K562 (cell line): ENCODE results near the gene ICAM1. TPM values are rescaled to one million over a fixed set of nuclear protein-coding genes. Genes with fewer than 3 reads are reported as not detected.
A peak's percentile ranks its signal among the peaks of the same experiment; 100 is the strongest.

Source experiments
- CBX3 ChIP-seq, 2 experiments: IDR thresholded peaks; 1 replicate in 1 of 2; 2 replicates in 1 of 2; pipeline ENCODE4 v1.6.1; 2012; ENCODE audit warnings: inconsistent platforms in 2 of 2, low read length in 2 of 2, borderline replicate concordance in 1 of 2, control low read depth in 1 of 2
- KAT7 ChIP-seq: sonication (generic); formaldehyde crosslinking; IDR thresholded peaks from 2 replicates; pipeline ENCODE4 v1.8.0; 2022; ENCODE audit warnings: missing genetic modification reagents, mild to moderate bottlenecking, borderline replicate concordance
- KLF1 ChIP-seq: fragments of 450-650 bp; IDR thresholded peaks from 2 replicates; pipeline ENCODE4 v1.6.1; 2016; ENCODE audit warnings: missing genetic modification characterization, missing compliant biosample characterization
- NCOA2 ChIP-seq, 2 experiments: fragments of 450-650 bp; IDR thresholded peaks; 2 replicates each; pipeline ENCODE4 v1.6.1; 2018; ENCODE audit warnings: mild to moderate bottlenecking in 2 of 2, moderate library complexity in 1 of 2; ENCODE audit not compliant: partially characterized antibody in 2 of 2
- NFIC ChIP-seq: fragments of 450-650 bp; IDR thresholded peaks from 2 replicates; pipeline ENCODE4 v1.6.1; 2017; ENCODE audit warnings: mild to moderate bottlenecking, inconsistent platforms
- NFRKB ChIP-seq: fragments of 450-650 bp; IDR thresholded peaks from 2 replicates; pipeline ENCODE4 v1.6.1; 2016; ENCODE audit warnings: low read depth
- POLR2G ChIP-seq: fragments of 200-400 bp; formaldehyde crosslinking; IDR thresholded peaks from 2 replicates; pipeline ENCODE4 v1.6.1; 2017; ENCODE audit warnings: low read depth, mild to moderate bottlenecking, antibody characterized with exemption, low read length, moderate library complexity
- PRMT5 ChIP-seq: sonication (generic); formaldehyde crosslinking; IDR thresholded peaks from 2 replicates; pipeline ENCODE4 v1.5.0; 2020; ENCODE audit warnings: missing genetic modification reagents
- RBFOX2 ChIP-seq: fragments of 200-400 bp; formaldehyde crosslinking; IDR thresholded peaks from 2 replicates; pipeline ENCODE4 v1.6.1; 2017; ENCODE audit warnings: low read depth, mild to moderate bottlenecking, low read length, moderate library complexity
- TEAD1 ChIP-seq, 2 experiments: fragments of 450-650 bp in 1 of 2; sonication (generic) in 1 of 2; formaldehyde crosslinking; IDR thresholded peaks; 2 replicates each; pipeline versions ENCODE4 v1.4.0 to v1.8.0; 2020 to 2022; ENCODE audit warnings: mild to moderate bottlenecking in 2 of 2, missing genetic modification reagents in 1 of 2
- XRCC4 ChIP-seq: IDR thresholded peaks from one replicate; pipeline ENCODE4 v1.6.1; 2011; ENCODE audit not compliant: insufficient read depth, insufficient read length; ENCODE audit errors: extremely low read depth
- ZFP30 ChIP-seq: fragments of 250-450 bp; sonication (Bioruptor Pico); IDR thresholded peaks from 2 replicates; pipeline ENCODE4 v1.8.0; 2022; ENCODE audit warnings: moderate library complexity, mild to moderate bottlenecking, inconsistent platforms, borderline replicate concordance
- ZNF133 ChIP-seq: fragments of 250-450 bp; sonication (Bioruptor Pico); IDR thresholded peaks from 2 replicates; pipeline ENCODE4 v1.4.0; 2020; ENCODE audit warnings: mild to moderate bottlenecking
- ZNF239 ChIP-seq: fragments of 250-450 bp; sonication (Bioruptor Pico); IDR thresholded peaks from 2 replicates; pipeline ENCODE4 v1.4.0; 2020; ENCODE audit warnings: mild to moderate bottlenecking
- ZNF282 ChIP-seq: sonication (generic); formaldehyde crosslinking; IDR thresholded peaks from 2 replicates; pipeline ENCODE4 v1.8.1; 2023; ENCODE audit warnings: missing genetic modification reagents
- ZNF551 ChIP-seq: fragments of 250-450 bp; sonication (Bioruptor Pico); IDR thresholded peaks from 2 replicates; pipeline ENCODE4 v1.5.0; 2021; ENCODE audit warnings: mild to moderate bottlenecking, moderate library complexity
- polyA plus RNA-seq, 8 experiments: library from polyadenylated mRNA; depleted of rRNA in 4 of 8; stranded (reverse) in 5 of 8; unstranded in 3 of 8; fragments of >200 nt; fragmentation: Nextera tagmentation in 2 of 8; fragmentation: Illumina TruSeq in 1 of 8; extraction: Ambion mirVana in 2 of 8; extraction: Trizol in 1 of 8; gene quantifications; 2 replicates each; pipeline versions ENCODE4 v1.2.1 to v1.2.3, GENCODE V29; 2011 to 2014; ENCODE audit warnings: inconsistent platforms in 1 of 8, missing spikeins in 1 of 8
- total RNA-seq, 7 experiments: library from RNA; depleted of rRNA in 6 of 7; stranded (reverse); fragments of >200 nt in 6 of 7; fragmentation: Illumina TruSeq in 2 of 7; extraction: Trizol in 2 of 7; gene quantifications; 2 replicates each; pipeline versions ENCODE4 v1.2.1 to v1.2.3, GENCODE V29; 2011 to 2021; ENCODE audit warnings: low replicate concordance in 1 of 7
- TF ChIP-seq, protein P1 (sequence below): fragments of 450-650 bp; formaldehyde crosslinking; IDR thresholded peaks from 2 replicates; pipeline ENCODE4 v1.4.0; 2022; ENCODE audit warnings: missing genetic modification characterization
- TF ChIP-seq, protein P2 (sequence below): fragments of 200-800 bp; sonication (Bioruptor generic); IDR thresholded peaks from 2 replicates; pipeline ENCODE4 v1.6.1; 2017; ENCODE audit warnings: missing genetic modification characterization, missing compliant biosample characterization
- TF ChIP-seq, protein P3 (sequence below): fragments of 200-400 bp; formaldehyde crosslinking; IDR thresholded peaks from 2 replicates; pipeline ENCODE4 v1.6.1; 2017; ENCODE audit warnings: mild to moderate bottlenecking, low read depth, low read length, moderate library complexity

ICAM1 gene
- total and polyA plus RNA-seq, 9 of the 15 experiments (the other 6 are each of a cell fraction or from before 2014, with no cell fraction given): 2.3 to 24.4 (median 13.4) TPM

DNA sequence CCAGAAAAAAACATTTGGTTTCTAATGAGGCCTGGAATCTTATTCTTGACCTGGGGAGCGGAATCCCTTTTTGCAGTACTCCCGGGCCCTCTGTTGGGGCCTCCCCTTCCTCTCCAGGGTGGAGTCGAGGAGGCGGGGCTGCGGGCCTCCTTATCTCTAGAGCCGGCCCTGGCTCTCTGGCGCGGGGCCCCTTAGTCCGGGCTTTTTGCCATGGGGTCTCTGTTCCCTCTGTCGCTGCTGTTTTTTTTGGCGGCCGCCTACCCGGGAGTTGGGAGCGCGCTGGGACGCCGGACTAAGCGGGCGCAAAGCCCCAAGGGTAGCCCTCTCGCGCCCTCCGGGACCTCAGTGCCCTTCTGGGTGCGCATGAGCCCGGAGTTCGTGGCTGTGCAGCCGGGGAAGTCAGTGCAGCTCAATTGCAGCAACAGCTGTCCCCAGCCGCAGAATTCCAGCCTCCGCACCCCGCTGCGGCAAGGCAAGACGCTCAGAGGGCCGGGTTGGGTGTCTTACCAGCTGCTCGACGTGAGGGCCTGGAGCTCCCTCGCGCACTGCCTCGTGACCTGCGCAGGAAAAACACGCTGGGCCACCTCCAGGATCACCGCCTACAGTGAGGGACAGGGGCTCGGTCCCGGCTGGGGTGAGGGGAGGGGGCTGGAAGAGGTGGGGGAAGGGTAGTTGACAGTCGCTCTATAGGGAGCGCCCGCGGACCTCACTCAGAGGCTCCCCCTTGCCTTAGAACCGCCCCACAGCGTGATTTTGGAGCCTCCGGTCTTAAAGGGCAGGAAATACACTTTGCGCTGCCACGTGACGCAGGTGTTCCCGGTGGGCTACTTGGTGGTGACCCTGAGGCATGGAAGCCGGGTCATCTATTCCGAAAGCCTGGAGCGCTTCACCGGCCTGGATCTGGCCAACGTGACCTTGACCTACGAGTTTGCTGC lies 16.1 kb downstream of the ICAM1 start, which contains the start of gene ICAM4 (continued):
- TF ChIP-seq TEAD1 (CRISPR knock-in tag; IDR thresholded peaks at IDR 0.05): peak in 1 of 2 experiments; percentile 76; a peak in 1 of 4 replicates
- no peak for TF ChIP-seq XRCC4
- TF ChIP-seq KLF1 (tag): no peak
- TF ChIP-seq, protein P1, sequence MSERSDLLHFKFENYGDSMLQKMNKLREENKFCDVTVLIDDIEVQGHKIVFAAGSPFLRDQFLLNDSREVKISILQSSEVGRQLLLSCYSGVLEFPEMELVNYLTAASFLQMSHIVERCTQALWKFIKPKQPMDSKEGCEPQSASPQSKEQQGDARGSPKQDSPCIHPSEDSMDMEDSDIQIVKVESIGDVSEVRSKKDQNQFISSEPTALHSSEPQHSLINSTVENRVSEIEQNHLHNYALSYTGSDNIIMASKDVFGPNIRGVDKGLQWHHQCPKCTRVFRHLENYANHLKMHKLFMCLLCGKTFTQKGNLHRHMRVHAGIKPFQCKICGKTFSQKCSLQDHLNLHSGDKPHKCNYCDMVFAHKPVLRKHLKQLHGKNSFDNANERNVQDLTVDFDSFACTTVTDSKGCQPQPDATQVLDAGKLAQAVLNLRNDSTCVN (CRISPR knock-in tag): no peak
- no peak for TF ChIP-seq KAT7 (CRISPR knock-in tag)
- no peak for TF ChIP-seq NFRKB
- TF ChIP-seq, protein P2, sequence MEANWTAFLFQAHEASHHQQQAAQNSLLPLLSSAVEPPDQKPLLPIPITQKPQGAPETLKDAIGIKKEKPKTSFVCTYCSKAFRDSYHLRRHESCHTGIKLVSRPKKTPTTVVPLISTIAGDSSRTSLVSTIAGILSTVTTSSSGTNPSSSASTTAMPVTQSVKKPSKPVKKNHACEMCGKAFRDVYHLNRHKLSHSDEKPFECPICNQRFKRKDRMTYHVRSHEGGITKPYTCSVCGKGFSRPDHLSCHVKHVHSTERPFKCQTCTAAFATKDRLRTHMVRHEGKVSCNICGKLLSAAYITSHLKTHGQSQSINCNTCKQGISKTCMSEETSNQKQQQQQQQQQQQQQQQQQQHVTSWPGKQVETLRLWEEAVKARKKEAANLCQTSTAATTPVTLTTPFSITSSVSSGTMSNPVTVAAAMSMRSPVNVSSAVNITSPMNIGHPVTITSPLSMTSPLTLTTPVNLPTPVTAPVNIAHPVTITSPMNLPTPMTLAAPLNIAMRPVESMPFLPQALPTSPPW (CRISPR knock-in tag): peak; percentile 97
- no peak for TF ChIP-seq ZFP30
- TF ChIP-seq, protein P3, sequence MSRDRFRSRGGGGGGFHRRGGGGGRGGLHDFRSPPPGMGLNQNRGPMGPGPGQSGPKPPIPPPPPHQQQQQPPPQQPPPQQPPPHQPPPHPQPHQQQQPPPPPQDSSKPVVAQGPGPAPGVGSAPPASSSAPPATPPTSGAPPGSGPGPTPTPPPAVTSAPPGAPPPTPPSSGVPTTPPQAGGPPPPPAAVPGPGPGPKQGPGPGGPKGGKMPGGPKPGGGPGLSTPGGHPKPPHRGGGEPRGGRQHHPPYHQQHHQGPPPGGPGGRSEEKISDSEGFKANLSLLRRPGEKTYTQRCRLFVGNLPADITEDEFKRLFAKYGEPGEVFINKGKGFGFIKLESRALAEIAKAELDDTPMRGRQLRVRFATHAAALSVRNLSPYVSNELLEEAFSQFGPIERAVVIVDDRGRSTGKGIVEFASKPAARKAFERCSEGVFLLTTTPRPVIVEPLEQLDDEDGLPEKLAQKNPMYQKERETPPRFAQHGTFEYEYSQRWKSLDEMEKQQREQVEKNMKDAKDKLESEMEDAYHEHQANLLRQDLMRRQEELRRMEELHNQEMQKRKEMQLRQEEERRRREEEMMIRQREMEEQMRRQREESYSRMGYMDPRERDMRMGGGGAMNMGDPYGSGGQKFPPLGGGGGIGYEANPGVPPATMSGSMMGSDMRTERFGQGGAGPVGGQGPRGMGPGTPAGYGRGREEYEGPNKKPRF: no peak
- no peak for TF ChIP-seq NCOA2 (IDR thresholded peaks at IDR 0.05; ENCODE audit: partially characterized antibody in 2 of 2)
- no peak for TF ChIP-seq ZNF551
- TF ChIP-seq POLR2G: peak; percentile 87
- TF ChIP-seq ZNF133 (CRISPR knock-in tag): no peak
- no peak for TF ChIP-seq PRMT5 (CRISPR knock-in tag)
- peak in 1 of 2 experiments; percentile 74; a peak in 1 of 3 replicates for TF ChIP-seq CBX3 (IDR thresholded peaks at IDR 0.05; ENCODE audit: borderline replicate concordance in 1 of 2, low read length in 2 of 2)
- no peak for TF ChIP-seq ZNF282 (CRISPR knock-in tag)
- peak; percentile 90 for TF ChIP-seq NFIC
- TF ChIP-seq ZNF239 (CRISPR knock-in tag): no peak
- peak; percentile 85 for TF ChIP-seq RBFOX2
